H1 (cell line): ENCODE results near the gene ARHGAP25. TPM values are rescaled to one million over a fixed set of nuclear protein-coding genes. Genes with fewer than 3 reads are reported as not detected.

Experiments used
- CTCF ChIA-PET: fragments of 300-600 bp; sonication (Branson Sonifier 250); formaldehyde crosslinking; loops from one replicate; lab custom pipeline; 2021; ENCODE audit not compliant: partially characterized antibody; lab: Charles Lee
- POLR2A ChIA-PET: fragments of 300-600 bp; sonication (Branson Sonifier 250); formaldehyde crosslinking; loops from one replicate; lab custom pipeline; 2021; ENCODE audit warnings: inconsistent platforms; ENCODE audit not compliant: partially characterized antibody; lab: Charles Lee
- DNase-seq, 2 experiments: peaks; one replicate each; pipeline versions ENCODE4 v3.0.0 to v3.0.0-alpha.2; 2010 to 2022; ENCODE audit warnings: low spot score in 2 of 2, low read depth in 1 of 2, mixed read lengths in 1 of 2
- FAIRE-seq: peaks from 2 replicates; lab custom pipeline; 2011; peaks lifted over from hg19 to GRCh38; lab: Jason Lieb, UNC
- H2AFZ ChIP-seq: 2 replicates; pipeline ENCODE4 v1.8.1; 2012; ENCODE audit warnings: low read length, inconsistent platforms
- H2AK5ac ChIP-seq: 2 replicates; pipeline ENCODE4 v1.6.1; 2013; ENCODE audit warnings: low read depth, low read length
- H2BK120ac ChIP-seq: replicated peaks from 2 replicates; pipeline ENCODE3; 2013; ENCODE audit warnings: low read depth, low read length, inconsistent platforms
- H2BK12ac ChIP-seq: 2 replicates; pipeline ENCODE4 v1.6.1; 2013; ENCODE audit warnings: low read depth, low read length
- H2BK15ac ChIP-seq: 2 replicates; pipeline ENCODE4 v1.6.1; 2013; ENCODE audit warnings: low read length
- H2BK20ac ChIP-seq: 2 replicates; pipeline ENCODE4 v1.6.1; 2013; ENCODE audit warnings: low read length
- H2BK5ac ChIP-seq: 2 replicates; pipeline ENCODE4 v1.6.1; 2013; ENCODE audit warnings: low read depth, low read length
- H3K14ac ChIP-seq: 2 replicates; pipeline ENCODE4 v1.6.1; 2013; ENCODE audit warnings: inconsistent platforms; ENCODE audit not compliant: insufficient read length
- H3K18ac ChIP-seq: 2 replicates; pipeline ENCODE4 v1.6.1; 2013; ENCODE audit warnings: low read length; ENCODE audit errors: extremely low read depth
- H3K23ac ChIP-seq: 2 replicates; pipeline ENCODE4 v1.6.1; 2013; ENCODE audit warnings: inconsistent platforms; ENCODE audit not compliant: insufficient read length
- H3K23me2 ChIP-seq: 2 replicates; pipeline ENCODE4 v1.6.1; 2013; ENCODE audit warnings: low read depth, low read length
- H3K27ac ChIP-seq: 2 replicates; pipeline ENCODE4 v1.6.1; 2011; ENCODE audit warnings: low read depth, low read length, inconsistent platforms
- H3K27me3 ChIP-seq, 4 experiments: replicated peaks in 1 of 4; 1 replicate in 1 of 4; 2 replicates in 3 of 4; pipeline versions ENCODE4 v1.6.1 to v1.8.1; 2011 to 2013; ENCODE audit warnings: low read length in 3 of 4, mild to moderate bottlenecking in 3 of 4, inconsistent platforms in 2 of 4, mixed read lengths in 2 of 4, moderate library complexity in 1 of 4; ENCODE audit not compliant: control insufficient read depth in 3 of 4, insufficient read depth in 3 of 4; ENCODE audit errors: extremely low read depth in 1 of 4
- H3K36me3 ChIP-seq, 4 experiments: 2 replicates each; pipeline versions ENCODE4 v1.6.1 to v1.8.1; 2011 to 2013; ENCODE audit warnings: mild to moderate bottlenecking in 4 of 4, low read length in 3 of 4, moderate library complexity in 2 of 4, control low read depth in 1 of 4, inconsistent platforms in 1 of 4; ENCODE audit not compliant: insufficient read depth in 4 of 4, control insufficient read depth in 2 of 4
- H3K4ac ChIP-seq: replicated peaks from 2 replicates; pipeline ENCODE3; 2013; ENCODE audit warnings: low read length, low read depth, mixed read lengths, inconsistent platforms; ENCODE audit not compliant: insufficient read length
- H3K4me1 ChIP-seq, 4 experiments: replicated peaks in 1 of 4; 1 replicate in 1 of 4; 2 replicates in 3 of 4; pipeline versions ENCODE4 v1.6.1 to v1.8.1; 2011 to 2013; ENCODE audit warnings: low read length in 3 of 4, inconsistent platforms in 2 of 4, mixed read lengths in 1 of 4; ENCODE audit not compliant: insufficient read depth in 4 of 4, control insufficient read depth in 3 of 4
- H3K4me2 ChIP-seq, 2 experiments: 2 replicates each; pipeline versions ENCODE4 v1.6.1 to v1.8.1; 2011 to 2013; ENCODE audit warnings: low read depth in 2 of 2, low read length in 2 of 2, control low read depth in 1 of 2, inconsistent platforms in 1 of 2, mild to moderate bottlenecking in 1 of 2; ENCODE audit not compliant: insufficient read depth in 1 of 2
- H3K4me3 ChIP-seq, 4 experiments: fragments of 200-600, 300-600 bp in 1 of 4; sonication (generic), shearing (Covaris generic), sonication (Bioruptor Twin) in 1 of 4; 2 replicates each; pipeline versions ENCODE4 v1.5.1 to v1.8.1; 2011 to 2016; ENCODE audit warnings: low read length in 4 of 4, low read depth in 3 of 4, control low read depth in 2 of 4, inconsistent platforms in 2 of 4, mild to moderate bottlenecking in 2 of 4, mixed read lengths in 1 of 4, moderate library complexity in 1 of 4; ENCODE audit not compliant: insufficient read depth in 2 of 4; ENCODE audit errors: extremely low read depth in 1 of 4
- H3K56ac ChIP-seq: replicated peaks from 2 replicates; pipeline ENCODE3; 2013; ENCODE audit warnings: low read depth, mild to moderate bottlenecking, mixed read lengths, low read length, inconsistent platforms; ENCODE audit not compliant: insufficient read length
- H3K79me1 ChIP-seq: 2 replicates; pipeline ENCODE4 v1.6.1; 2013; ENCODE audit warnings: low read depth, low read length, control low read depth
- H3K79me2 ChIP-seq, 2 experiments: 2 replicates each; pipeline versions ENCODE4 v1.6.1 to v1.8.1; 2012 to 2013; ENCODE audit warnings: low read length in 2 of 2, mild to moderate bottlenecking in 2 of 2, inconsistent platforms in 1 of 2; ENCODE audit not compliant: insufficient read depth in 2 of 2, control insufficient read depth in 1 of 2
- H3K9ac ChIP-seq, 4 experiments: replicated peaks in 1 of 4; 1 replicate in 1 of 4; 2 replicates in 3 of 4; pipeline versions ENCODE4 v1.6.1 to v1.8.1; 2011 to 2013; ENCODE audit warnings: low read depth in 3 of 4, low read length in 3 of 4, control low read depth in 2 of 4, mild to moderate bottlenecking in 2 of 4, moderate library complexity in 2 of 4, inconsistent platforms in 1 of 4; ENCODE audit errors: extremely low read depth in 1 of 4
- H3K9me3 ChIP-seq, 2 experiments: 2 replicates each; pipeline versions ENCODE4 v1.6.1 to v1.8.1; 2012 to 2013; ENCODE audit warnings: mild to moderate bottlenecking in 2 of 2, moderate library complexity in 2 of 2, control low read depth in 1 of 2, inconsistent platforms in 1 of 2, low read depth in 1 of 2, low read length in 1 of 2, mixed read lengths in 1 of 2; ENCODE audit not compliant: insufficient read depth in 2 of 2
- H4K20me1 ChIP-seq, 2 experiments: replicated peaks in 1 of 2; 2 replicates each; pipeline versions ENCODE3 to v1.8.1; 2011 to 2013; ENCODE audit warnings: inconsistent platforms in 2 of 2, low read length in 2 of 2, mild to moderate bottlenecking in 1 of 2; ENCODE audit not compliant: insufficient read depth in 2 of 2, control insufficient read depth in 1 of 2
- H4K5ac ChIP-seq: 2 replicates; pipeline ENCODE4 v1.6.1; 2013; ENCODE audit warnings: low read length, low read depth, mixed read lengths, inconsistent platforms; ENCODE audit not compliant: insufficient read length
- H4K8ac ChIP-seq: 2 replicates; pipeline ENCODE4 v1.8.0; 2013; ENCODE audit warnings: mild to moderate bottlenecking, moderate library complexity, low read length, inconsistent platforms; ENCODE audit not compliant: insufficient read depth; ENCODE audit errors: extremely low read depth
- H4K91ac ChIP-seq: replicated peaks from 2 replicates; pipeline ENCODE3; 2013; ENCODE audit warnings: low read length, mixed read lengths, inconsistent platforms; ENCODE audit not compliant: insufficient read length
- SIN3A ChIP-seq, 2 experiments: IDR thresholded peaks in 1 of 2; conservative IDR thresholded peaks in 1 of 2; 2 replicates each; pipeline ENCODE4 v1.6.1; 2011 to 2012; ENCODE audit warnings: low read length in 2 of 2, improper control_type of control experiment in 1 of 2, low read depth in 1 of 2, mild to moderate bottlenecking in 1 of 2
- polyA plus RNA-seq, 7 experiments: library from polyadenylated mRNA; depleted of rRNA in 3 of 7; stranded (reverse) in 5 of 7; unstranded in 2 of 7; fragments of >200 nt in 5 of 7; fragments of 200-250 nt in 2 of 7; gene quantifications; 1 replicate in 5 of 7; 2 replicates in 1 of 7; 4 replicates in 1 of 7; pipeline versions ENCODE4 v1.2.1 to v1.2.3, GENCODE V29; 2011 to 2013; ENCODE audit warnings: missing spikeins in 2 of 7, mixed read lengths in 2 of 7
- total RNA-seq: library from RNA; stranded (reverse); fragmentation: NEBNext Ultra II Directional; extraction: Animal tissue kit (Norgen Biotek cat#: 25700); gene quantifications from 2 replicates; pipeline ENCODE4 v1.2.1, GENCODE V29; 2021

The ARHGAP25 gene
- total and polyA plus RNA-seq, 2 of the 8 experiments (the other 6 are each of a cell fraction or from before 2014, with no cell fraction given): 1.00 to 1.2 TPM

- H3K79me1 ChIP-seq: no peaks in the 10 kb centered on the region
- H3K27ac ChIP-seq: no peak overlapping the region
- H3K18ac ChIP-seq: no peak overlapping the region
- H3K23ac ChIP-seq: no peak overlapping the region
- H2AFZ ChIP-seq: no peak overlapping the region
- H3K4me2 ChIP-seq: no peak overlapping the region
- no peak overlapping the region for H4K91ac ChIP-seq
- no peak overlapping the region for H3K56ac ChIP-seq
- H2BK120ac ChIP-seq: no peak overlapping the region
- H2BK5ac ChIP-seq: no peak overlapping the region
- H4K20me1 ChIP-seq: no peaks in the 10 kb centered on the region
- H3K4me3 ChIP-seq: no peak overlapping the region
- CTCF ChIA-PET: interaction anchor here (1.2 to 7.2 kb wide), 6 partner anchors 13 to 239 kb away, joined by 3 to 79 read pairs (median 4); no protein-coding TSS in a partner anchor
- H4K8ac ChIP-seq: no peak overlapping the region
- H3K23me2 ChIP-seq: no peaks in the 10 kb centered on the region
- no peak overlapping the region for H2BK15ac ChIP-seq
- no peak overlapping the region for H2AK5ac ChIP-seq
- peaks cover 0 to 3% (median 0%) of the 10 kb centered on the region in 4 experiments; a peak in 1 of 7 replicates for H3K4me1 ChIP-seq
- no peak overlapping the region for H3K14ac ChIP-seq
- POLR2A ChIA-PET: no interaction called here
- no peaks in the 10 kb centered on the region for H3K9me3 ChIP-seq
- H3K36me3 ChIP-seq: no peaks in the 10 kb centered on the region
- no peak overlapping the region for H2BK20ac ChIP-seq
- H2BK12ac ChIP-seq: no peak overlapping the region
- no peak overlapping the region for H3K9ac ChIP-seq
- no peak for FAIRE-seq
- no peak overlapping the region for H3K4ac ChIP-seq
- no peak overlapping the region for H4K5ac ChIP-seq
- no peaks in the 10 kb centered on the region for H3K27me3 ChIP-seq
- DNase-seq: no peak
- no peak for TF ChIP-seq SIN3A (conservative IDR thresholded peaks at IDR 0.05 in 1 of 2, IDR thresholded peaks at IDR 0.05 in 1 of 2; ENCODE audit: low read depth in 1 of 2, low read length in 2 of 2)
- TF ChIP-seq, all 59 proteins: peak for 0
- H3K79me2 ChIP-seq: no peaks in the 10 kb centered on the region
Measured at GRCh38 chr2:68755071-68755470, 20.5 kb downstream of the ARHGAP25 start.
